ENCODE results near the gene HOXB9.

DNA sequence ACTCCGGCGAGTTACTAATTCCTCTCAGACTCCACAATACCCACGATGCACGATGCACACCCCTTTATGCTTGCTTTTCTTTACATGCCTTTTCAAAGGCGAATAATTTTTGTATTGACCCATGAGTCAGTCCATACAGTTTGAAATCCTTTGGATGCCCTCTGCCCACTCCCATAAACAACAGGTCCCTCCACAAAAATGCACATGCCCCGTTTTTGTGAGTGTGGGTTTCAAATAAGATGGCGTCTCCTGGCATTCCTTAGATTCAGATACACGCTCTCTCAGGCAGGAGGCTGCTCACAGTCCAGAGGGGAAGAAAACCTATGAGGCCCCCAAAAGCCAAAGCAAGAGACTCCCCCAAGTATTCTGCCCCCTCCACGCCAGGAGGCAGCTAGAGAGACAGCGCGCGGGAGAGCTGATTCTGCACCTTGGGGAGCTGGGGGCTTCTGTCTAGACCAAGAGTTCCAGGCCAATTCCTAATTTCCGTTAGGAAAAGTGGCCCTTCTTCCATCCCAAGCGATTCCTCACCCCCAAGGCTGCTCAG lies 19.6 kb upstream of the HOXB9 start:
- TF ChIP-seq POLR2A (IDR thresholded peaks at IDR 0.05; ENCODE audit: extremely low read depth, insufficient read length) = no peak
- TF ChIP-seq, protein P1, sequence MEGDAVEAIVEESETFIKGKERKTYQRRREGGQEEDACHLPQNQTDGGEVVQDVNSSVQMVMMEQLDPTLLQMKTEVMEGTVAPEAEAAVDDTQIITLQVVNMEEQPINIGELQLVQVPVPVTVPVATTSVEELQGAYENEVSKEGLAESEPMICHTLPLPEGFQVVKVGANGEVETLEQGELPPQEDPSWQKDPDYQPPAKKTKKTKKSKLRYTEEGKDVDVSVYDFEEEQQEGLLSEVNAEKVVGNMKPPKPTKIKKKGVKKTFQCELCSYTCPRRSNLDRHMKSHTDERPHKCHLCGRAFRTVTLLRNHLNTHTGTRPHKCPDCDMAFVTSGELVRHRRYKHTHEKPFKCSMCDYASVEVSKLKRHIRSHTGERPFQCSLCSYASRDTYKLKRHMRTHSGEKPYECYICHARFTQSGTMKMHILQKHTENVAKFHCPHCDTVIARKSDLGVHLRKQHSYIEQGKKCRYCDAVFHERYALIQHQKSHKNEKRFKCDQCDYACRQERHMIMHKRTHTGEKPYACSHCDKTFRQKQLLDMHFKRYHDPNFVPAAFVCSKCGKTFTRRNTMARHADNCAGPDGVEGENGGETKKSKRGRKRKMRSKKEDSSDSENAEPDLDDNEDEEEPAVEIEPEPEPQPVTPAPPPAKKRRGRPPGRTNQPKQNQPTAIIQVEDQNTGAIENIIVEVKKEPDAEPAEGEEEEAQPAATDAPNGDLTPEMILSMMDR (IDR thresholded peaks at IDR 0.05; ENCODE audit: low read depth, low read length) = no peak

Data from NB4 (cell line).